Stimulated activated CD4-positive, alpha-beta T cell treated with anti-CD3 and anti-CD28 coated beads, Interleukin-12 subunit alpha, Interleukin-12 subunit beta, amount 100 ng/mL, for 48 hours (primary cell): Measurements from ENCODE around the gene CKB.

Experiments
- DNase-seq, 3 donors: peaks; one replicate each; pipeline ENCODE4 v3.0.0-alpha.2; 2020; ENCODE audit warnings: low read depth in 2 of 3, low spot score in 1 of 3

CKB gene

DNA sequence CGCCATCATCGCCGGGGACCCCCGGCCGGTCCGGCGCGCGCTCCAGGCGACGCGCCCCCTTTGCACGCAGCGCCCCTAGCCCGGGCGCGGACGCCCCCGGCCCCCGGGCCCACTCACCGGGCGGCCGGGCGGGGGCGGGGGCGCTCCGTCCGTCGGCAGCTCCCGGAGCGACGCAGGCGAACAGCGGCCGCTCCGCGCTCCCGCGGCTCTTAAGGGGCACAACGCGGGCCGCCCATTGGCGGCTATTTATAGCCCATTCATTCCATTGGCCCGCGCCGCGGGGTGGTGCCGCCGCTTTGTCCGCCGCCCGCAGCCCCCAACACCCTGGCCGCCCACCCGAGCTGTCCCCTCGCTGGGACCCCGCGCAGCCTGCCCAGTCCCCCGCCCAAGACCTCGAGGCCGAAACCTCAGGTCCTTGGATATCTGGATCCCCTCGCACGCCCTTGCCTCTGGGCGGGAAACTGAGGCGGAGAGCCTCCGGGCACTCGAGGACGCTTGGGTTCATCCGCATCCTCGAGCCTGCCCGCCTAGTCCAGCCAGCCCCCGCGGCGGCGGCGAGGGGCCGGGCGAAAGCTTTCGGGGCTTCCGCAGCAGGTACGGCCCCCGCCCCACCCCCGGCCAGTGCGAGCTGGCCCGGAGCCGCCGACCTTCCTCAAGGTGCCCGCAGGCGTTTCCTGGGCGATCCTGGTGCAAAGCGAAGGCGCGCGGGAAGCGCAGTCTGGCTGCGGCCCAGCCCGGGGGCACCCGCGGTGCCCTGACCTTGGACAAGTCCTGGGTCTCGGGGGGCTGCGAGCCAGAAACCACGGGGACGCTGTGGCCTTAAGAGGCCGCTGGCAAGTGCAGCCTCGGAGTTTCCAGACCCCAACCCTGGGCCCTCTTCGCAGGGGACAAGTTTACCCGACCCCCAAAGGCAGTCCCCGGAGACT is at the start of gene CKB:
Gene CKB, minus strand, starts transcription at position 182 of the 926 bp plus-strand sequence. CDS start 337 bp downstream, outside the sequence.
- no peak for DNase-seq

DNA sequence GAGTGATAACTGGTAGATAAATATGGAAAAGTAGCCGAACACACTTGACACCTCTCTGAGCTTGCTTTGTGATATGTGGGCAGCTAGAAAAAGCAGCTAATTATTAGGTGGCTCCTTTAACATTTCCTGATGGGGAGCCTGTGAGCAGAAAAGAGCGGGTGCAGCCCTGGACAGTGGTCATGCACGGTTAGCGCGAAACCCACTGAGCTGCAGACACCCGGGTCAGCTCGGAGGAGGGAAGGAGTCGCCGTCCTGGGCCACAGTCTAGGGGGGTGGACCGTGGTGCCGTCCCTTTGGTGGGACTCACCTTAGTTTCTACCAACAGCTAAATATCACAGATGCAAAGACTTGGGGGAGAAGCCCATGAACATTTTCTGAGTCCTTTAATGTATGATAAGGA is 46.8 kb upstream of the CKB start:
- DNase-seq = no peak

DNA sequence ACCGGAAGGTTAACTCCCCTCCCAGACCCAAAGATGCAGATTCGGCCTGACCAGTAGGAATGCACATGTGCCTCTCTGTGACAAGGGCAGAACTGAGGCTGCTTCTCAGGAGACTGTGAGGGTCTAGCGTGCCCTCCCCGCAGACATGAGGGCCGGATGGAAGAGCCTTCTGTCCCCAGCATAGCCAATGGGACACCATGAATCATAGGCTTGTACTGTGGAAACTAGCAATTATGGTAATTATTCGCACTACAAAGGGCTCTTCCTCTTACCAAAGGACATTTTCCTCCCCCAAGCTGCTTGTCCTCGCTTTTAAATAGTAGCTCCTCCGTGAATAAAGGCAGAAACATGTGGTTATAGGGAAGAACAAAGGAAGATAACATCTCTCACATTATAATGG is 46.3 kb upstream of the CKB start:
- DNase-seq = no peak

DNA sequence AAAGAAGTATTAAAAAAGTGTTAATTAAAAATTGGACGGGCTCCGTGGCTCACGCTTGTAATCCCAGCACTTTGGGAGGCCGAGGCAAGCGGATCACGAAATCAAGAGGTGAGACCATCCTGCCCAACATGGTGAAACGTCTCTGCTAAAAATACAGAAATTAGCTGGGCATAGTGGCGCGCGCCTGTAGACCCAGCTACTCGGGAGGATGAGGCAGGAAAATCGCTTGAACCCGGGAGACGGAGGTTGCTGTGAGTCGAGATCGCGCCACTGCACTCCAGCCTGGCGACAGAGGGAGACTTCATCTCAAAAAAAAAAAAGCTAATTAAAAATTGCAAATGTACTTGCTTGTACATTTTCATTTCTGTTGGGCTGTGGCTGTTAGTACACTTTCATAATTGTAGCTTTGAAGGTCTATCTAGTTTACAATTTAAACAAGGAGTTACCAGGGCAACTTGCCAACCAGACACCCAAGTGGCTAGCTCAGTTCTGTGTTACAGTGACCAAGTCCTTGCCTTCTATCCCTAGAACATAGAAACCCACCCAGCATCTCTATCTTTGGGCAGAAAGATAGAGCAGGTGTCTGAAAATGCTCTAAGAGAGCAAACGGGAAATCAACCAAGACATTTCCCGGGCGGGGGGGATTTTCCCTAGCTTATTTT is 41.3 kb upstream of the CKB start:
- no peak for DNase-seq

DNA sequence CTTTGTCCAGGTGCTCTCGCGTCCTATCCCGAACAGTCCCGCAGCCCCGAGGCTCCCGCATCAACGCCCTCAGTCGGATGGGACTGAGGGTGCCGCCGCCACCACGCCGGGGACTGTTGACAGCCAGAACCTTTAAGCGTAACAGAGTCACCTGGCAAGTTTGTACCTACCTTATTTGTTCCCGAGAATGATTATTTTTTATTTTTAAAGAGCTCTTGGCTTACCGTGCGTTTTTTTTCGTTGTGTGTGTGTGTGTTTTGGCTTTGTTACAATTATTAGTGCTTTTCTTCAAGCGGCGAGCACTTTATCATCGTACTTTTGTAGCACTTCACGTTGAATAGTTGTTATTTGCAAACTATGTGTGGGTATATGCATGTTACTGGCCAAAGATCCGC is 40.6 kb upstream of the CKB start:
- DNase-seq = no peak

DNA sequence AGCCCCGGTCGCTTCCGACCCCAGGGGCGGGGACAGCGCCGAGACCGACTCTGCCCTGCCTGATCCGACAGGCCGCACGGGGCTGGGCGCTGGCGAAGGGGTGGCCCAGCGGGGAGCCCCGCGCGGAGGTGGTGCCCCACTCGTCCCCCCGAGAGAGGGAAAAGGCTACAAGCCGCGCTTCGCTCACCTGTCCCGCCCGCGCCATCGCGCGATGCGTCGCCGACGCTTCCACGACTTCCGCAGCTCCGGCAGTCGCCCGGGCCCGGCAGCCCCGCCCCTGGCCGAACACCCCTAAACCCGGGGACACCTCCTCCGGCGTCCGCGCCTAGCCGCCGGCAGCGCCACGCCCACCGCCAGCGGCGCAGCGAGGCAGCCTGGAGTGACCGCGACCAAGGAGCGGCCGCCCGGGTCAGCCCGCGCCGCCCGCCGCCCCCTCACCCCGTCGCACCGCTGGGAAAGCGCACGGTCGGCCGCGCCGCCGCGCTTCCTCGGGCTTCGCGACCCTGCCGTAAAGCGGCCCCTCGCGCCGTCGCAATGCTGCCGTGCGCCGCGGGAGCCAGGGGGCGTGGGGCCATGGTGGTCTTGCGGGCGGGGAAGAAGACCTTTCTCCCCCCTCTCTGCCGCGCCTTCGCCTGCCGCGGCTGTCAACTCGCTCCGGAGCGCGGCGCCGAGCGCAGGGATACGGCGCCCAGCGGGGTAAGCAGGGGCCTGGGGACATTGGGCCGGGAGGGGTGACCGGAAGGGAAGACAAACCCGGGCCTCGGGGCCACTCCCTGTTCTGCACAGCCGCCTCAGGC is 40.0 kb upstream of the CKB start, which contains the start of the genes BAG5 and COA8:
Gene BAG5, minus strand, starts transcription at position 229 of the 797 bp plus-strand sequence. CDS start 1,493 bp downstream, outside the sequence.
Gene COA8, plus strand, starts transcription at position 532 of the 797 bp plus-strand sequence. Its CDS starts 42 bp downstream, at position 574.
- DNase-seq = peak; percentile 69 to 84 (median 77)

DNA sequence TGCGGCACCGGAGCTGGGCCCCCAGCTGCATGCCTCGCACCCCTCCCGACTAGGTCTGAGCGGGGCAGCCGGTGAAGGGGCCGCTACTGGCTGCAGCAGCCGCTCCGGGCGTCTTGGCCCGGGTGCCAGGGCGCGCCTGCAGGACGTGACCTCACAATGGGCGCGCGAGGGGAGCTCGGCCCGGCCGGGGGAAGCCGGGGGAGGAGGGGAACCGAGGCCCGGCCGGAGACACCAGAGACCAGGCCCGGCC is 39.5 kb upstream of the CKB start:
- DNase-seq = no peak

DNA sequence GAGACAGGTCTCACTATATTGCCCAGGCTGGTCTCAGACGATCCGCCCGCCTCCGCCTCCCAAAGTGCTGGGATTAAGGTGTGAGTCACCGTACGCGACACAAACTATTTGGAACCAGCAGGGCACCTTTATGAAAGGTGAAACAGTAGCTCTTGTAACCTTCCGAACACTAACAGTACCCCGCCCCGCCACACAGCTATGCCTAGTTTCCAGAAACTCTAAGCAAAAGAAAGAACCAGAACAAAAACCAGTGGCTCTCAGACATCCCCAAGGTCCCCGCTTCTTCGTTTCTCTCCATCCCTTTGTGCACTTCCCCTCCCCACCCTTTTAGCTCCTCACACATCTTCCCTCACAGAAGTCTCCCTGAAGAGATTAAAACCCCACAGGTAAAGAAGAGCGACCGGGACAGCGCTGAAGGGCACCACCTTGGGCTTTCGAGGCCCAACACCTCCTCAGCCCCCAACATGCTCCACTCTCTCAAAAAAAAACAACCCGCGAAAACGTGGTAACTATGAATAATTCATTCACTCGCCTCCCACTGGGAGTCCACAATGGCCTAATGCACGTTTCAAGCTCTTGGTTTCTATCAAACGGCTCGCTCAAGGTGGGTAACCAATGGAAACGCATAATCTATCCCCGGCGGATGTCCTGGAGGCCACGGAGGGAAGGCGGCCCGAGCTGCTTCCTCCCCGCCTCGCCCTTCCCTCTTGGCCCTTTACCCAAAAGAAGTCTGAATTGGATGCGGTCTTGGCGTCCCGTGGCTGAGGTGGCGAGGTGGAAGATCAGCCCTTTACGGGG is 39.0 kb upstream of the CKB start:
- DNase-seq = peak; percentile 25 to 43 (median 31)

DNA sequence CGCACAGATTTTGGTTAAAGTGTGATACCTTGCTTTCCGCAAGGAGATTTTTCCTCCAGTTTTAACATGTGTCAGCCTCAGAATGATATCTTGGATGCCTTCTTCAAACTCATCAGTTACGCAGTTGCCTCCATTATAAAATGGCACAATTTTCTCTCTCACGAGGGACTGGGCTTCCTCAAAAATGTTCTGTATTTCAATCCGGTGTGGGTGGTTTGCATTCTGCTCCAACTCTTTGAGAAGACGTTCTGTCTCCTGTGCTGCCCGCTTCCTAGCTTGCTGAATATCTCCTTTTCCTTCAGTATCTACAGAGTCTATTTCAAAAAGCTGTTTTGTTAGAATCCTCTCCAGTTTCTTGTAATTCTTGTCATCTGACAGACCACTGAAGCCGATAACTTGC is 38.1 kb upstream of the CKB start:
- DNase-seq = no peak

DNA sequence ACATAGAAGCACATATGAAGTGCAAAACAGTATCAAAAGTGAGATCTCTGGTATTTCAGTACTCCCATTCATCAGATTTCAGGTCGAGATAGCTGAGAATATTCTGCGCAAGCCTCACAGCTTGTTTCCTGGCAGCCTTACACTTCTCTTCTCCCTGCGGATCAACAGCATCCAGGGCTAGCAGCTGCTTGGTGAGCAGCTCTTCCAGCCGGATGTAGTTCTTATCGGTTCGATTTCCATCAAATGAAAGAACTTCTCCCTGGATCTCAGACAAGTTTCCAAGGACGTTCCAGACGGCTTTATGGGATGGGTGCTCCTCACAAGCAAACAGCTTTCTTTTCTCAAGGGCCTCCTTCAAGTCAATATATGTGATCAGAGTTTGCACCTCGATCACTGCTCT is 37.1 kb upstream of the CKB start:
- DNase-seq = no peak

DNA sequence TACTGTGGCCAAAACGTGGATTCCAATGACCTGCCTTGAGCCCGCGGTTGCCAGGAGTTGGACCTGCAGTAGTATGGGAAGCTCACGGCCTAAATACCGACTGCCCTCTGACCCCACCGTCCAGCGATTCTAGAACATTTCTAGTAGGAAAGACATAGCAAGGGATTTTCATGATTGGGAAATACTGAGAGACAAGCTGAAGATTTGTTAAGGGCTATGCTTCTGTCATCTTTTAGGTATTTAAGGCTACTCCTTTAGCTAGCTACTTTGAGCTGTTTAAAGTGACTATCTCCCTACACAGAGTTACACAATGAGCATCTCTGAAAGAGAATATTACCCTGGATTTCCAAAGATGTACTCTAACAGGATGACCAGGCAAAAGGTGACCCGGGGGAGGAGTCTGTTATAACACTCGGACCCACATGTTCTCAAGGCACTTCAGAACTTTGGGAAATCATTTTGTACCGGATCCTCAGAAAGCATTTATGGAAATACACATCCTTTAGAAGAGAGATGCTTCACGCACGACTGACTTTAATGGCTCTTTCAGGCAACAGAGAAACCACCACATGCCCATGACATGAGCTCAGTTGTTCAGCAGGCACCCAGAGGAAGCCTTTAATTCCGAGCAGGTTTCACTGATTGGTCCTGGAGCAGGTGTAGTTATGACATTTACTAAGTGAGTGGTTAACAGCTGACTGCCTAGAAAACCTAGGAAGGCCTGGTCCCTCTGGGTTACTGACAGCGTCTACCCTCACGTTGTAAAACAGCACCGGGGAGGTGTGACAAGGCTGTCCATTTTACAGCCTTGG is 35.6 kb upstream of the CKB start:
- DNase-seq = no peak

DNA sequence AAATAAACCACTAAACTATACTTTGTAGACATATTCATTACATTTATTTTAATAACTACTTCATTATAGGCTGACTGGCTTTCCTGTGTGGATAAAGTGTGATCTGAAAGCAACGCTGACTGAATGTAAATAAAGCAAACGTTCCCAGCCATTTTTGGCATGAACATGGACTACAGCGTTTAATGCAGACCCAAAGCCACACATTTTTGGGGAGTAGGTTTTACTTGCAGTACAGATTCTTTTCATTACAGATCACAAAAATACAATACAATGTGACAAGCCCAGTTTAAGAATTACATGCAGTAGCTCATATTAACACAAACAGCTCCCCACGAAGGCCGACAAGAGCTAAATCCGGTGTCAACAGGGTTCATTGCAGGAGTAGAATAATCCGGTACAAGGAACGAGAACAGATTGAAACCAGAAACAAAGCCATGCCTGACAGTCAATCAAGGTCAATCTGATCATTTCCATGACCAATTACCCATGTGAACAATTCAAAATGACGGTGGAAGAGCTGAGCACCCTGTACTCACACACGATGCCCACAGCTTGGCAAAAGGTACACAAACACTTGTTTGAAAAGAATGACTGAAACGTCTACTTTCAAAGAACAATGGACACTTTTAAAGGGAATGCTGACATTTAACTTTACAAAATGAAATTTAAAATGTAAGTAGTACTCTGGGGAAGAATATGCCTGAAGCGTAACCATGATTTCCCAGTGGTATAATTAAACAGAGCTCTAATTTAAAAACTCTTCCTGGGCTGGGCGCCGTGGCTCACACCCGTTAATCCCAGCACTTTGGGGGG is 34.5 kb upstream of the CKB start:
- DNase-seq = no peak

DNA sequence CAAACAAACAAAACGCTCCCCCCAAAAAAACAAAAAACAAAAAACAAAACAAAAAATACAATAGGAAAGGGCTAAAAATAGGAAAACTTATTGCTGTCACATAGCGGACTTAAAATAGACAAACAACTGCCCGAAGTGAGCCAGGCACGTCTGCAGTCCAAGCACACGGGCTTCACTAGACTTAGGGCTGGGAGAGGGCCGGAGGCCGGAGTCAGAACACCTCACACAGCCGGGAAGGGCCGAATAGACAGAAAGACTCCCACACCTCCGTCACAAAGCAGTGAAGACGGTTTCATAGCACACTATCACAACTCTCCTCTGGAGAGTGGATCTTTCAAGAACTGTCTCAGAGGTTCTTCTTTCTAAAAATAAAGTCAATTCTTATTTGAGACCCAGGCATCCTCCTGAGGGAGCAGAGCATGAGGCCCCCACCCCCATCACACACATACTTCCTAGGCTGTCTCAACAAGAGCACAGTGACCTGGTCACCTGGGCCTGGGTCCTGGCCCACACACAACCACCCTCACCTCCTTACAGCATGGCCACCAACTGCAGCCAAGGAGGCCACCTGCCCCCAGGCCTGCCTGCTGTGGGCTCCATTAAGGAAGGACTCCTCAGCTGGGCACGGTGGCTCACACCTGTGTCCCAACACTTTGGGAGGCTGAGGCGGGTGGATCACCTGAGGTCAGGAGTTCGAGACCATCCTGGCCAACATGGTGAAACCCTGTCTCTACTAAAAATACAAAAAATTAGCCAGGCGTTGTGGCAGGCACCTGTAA is 33.1 kb upstream of the CKB start:
- DNase-seq = no peak

DNA sequence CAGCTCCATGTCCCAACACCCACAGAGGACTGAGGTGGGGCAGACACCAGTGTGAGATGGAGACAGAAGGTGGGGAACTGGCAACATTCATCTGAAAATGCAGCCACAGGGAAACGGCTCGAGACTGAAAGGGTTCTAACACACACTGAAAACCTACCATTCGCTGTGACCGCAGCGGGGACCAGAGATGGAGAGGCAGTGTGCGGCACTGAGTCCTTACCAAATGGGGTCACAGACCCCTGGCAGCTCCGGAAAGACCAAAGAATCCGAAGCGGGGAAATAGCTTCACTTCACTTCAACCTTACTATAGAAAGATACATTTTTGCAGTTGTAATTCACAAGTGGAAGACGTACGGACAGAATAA is 30.2 kb upstream of the CKB start:
- DNase-seq = no peak

DNA sequence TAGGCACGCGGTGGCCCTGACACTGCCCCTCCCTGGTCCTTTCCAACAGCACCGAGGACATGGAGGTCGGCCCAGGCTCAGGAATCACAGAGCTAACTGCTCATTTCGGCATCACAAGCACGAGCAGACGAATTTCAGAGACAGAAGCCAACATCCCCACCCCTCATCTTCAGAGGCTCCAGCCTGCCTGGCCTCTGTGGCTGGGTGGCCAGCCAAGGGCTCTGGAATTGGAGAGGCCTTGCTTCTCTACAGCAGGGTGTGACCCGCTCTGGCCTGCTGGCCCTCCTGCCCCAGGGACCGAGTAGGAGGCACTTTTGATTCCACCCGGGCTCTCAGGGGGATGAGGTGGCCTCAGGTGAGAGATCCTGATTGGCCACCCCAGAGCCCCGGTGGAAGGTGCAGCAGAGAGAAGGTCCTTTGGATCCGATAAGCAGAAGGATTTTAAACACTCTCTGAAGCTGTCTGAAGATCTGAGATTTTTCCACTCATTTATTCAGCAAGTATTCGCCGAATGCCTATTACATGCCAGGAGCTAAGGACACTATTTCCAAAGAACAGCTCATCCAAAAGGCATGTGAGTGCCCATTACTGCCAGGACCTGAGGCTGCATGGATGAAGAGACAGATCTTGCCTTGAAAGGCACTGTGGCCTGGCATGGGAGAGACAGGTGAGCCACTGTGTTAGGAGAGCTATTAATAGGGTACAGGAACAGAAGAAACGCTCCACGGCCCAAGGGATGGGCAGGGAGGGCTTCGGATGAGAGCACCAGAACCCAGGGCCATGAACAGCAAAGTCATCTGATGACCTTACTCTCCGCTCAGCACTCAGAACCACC is 29.6 kb upstream of the CKB start:
- no peak for DNase-seq

DNA sequence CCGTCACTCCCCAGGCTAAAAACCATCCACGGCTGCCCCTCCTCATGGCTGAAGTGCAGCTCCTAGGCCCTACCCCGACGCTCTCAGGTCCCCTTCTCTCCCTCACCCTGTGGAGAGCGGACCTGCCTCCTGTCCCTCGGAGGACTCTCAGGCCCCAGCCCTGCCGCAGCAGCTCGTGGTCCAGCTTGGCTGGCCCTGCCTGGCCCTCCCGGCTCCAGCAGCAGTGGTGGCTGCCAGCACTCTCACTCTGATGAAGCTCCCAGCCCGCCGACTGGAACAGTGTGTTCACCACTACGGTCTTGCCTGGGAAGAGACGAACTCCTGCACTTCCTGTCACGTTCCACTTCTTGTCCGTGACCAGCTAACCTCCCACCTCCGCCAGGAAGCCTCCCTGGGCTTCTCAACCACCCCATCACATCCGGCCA is 28.7 kb upstream of the CKB start:
- DNase-seq = no peak

DNA sequence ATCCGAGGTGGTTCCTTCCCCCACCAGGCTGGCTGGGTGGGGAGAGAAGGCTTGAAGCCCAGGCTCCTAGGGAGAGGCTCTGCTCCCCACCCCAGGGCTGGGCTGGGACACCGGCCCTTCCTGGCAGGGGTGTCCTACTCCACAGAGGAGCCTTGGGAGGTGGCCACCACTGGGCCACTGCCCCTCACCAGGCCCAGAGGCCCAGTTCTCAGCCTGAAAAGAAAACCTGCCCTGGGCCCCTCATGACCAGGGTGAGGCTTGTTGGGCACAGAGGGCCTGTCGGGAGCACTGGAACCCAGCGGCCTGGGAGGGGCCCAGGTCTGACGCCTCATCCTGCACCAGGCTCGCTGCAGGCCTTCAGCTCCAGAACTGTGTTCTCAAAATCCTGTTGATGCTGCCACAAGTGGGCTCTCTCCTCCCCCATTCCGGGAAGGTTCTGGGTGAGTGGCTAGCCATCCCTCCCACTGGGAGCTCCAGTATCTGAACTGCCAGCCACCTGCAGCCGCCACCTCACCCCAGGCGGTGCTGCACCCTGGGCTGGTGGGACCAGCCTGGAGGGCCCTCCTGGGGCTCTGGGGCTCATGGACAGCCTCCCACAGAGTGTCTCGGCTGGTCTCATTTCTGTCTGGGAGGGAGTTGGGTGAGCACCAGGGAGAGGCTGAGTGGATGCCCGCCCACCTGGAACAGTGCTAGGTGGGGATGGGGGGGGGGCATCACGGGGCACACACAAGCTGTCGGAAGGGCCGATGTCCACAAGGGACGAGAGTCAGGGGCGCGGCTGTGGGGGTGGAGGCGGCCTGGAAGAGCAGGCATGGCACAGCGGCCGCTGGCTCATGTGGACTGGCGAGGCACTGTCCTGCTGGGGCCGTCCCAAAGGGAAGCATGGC is 28.1 kb upstream of the CKB start:
- no peak for DNase-seq
